Testis (tissue), 3 donors: Measurements from ENCODE around the gene MACROD1. TPM values are rescaled to one million over a fixed set of nuclear protein-coding genes. Genes with fewer than 3 reads are reported as not detected.

Experiments used
- DNase-seq: peaks from one replicate; pipeline ENCODE4 v3.0.0-alpha.2; 2019
- H3K27ac ChIP-seq, 2 donors: fragments of 200-600 bp; sonication (generic); one replicate each; pipeline ENCODE4 v1.5.1; 2019
- H3K27me3 ChIP-seq: fragments of 200-600 bp; sonication (generic); one replicate; pipeline ENCODE4 v1.5.1; 2019
- H3K36me3 ChIP-seq: fragments of 200-600 bp; sonication (generic); one replicate; pipeline ENCODE4 v1.5.1; 2017; ENCODE audit warnings: low read depth; ENCODE audit errors: missing control alignments
- H3K4me1 ChIP-seq: fragments of 200-600 bp; sonication (generic); one replicate; pipeline ENCODE4 v1.5.1; 2019
- H3K4me3 ChIP-seq, 2 donors: fragments of 200-600 bp; sonication (generic); one replicate each; pipeline ENCODE4 v1.5.1; 2017 to 2019
- H3K9me3 ChIP-seq: fragments of 200-600 bp; sonication (generic); one replicate; pipeline ENCODE4 v1.5.1; 2017
- CTCF ChIP-seq, 3 experiments: fragments of 450-650 bp in 2 of 3; fragments of 200-600 bp in 1 of 3; sonication (generic) in 1 of 3; IDR thresholded peaks; one replicate each; pipeline ENCODE4 v1.5.1; 2016 to 2019; ENCODE audit warnings: antibody characterized with exemption in 3 of 3, mild to moderate bottlenecking in 2 of 3, moderate library complexity in 1 of 3
- POLR2A ChIP-seq: fragments of 450-650 bp; IDR thresholded peaks from one replicate; pipeline ENCODE4 v1.6.1; 2017; ENCODE audit warnings: antibody characterized with exemption, mild to moderate bottlenecking, moderate library complexity
- WGBS, 2 donors: methylation state at CpG; one replicate each; pipeline ENCODE4 v1.1.5; 2018; 5-methylcytosine and 5-hydroxymethylcytosine counted together
- intact Hi-C: fragments of 100-400 bp; cut with DNase I; formaldehyde crosslinking; loops from one replicate; pipeline ENCODE4 v1.15.1; 2023; ENCODE audit warnings: low total_unique reads
- polyA plus RNA-seq: library from polyadenylated mRNA; stranded (reverse); fragments of 350-450 nt; fragmentation: Illumina TruSeq; extraction: RNeasy Lipid Tissue Mini Kit (QIAGEN cat#74804); gene quantifications from one replicate; pipeline ENCODE4 v1.2.3, GENCODE V29; 2014; ENCODE audit warnings: low read depth, low replicate concordance; ENCODE audit not compliant: insufficient read depth
- total RNA-seq, 2 donors: library from RNA; depleted of rRNA; stranded (reverse); fragments of >200 nt; gene quantifications; one replicate each; pipeline ENCODE4 v1.2.3, GENCODE V29; 2016

Gene MACROD1
- total and polyA plus RNA-seq, 3 donors from 2014 or later, result 13.3 to 15.3 (median 14.1) TPM

DNA sequence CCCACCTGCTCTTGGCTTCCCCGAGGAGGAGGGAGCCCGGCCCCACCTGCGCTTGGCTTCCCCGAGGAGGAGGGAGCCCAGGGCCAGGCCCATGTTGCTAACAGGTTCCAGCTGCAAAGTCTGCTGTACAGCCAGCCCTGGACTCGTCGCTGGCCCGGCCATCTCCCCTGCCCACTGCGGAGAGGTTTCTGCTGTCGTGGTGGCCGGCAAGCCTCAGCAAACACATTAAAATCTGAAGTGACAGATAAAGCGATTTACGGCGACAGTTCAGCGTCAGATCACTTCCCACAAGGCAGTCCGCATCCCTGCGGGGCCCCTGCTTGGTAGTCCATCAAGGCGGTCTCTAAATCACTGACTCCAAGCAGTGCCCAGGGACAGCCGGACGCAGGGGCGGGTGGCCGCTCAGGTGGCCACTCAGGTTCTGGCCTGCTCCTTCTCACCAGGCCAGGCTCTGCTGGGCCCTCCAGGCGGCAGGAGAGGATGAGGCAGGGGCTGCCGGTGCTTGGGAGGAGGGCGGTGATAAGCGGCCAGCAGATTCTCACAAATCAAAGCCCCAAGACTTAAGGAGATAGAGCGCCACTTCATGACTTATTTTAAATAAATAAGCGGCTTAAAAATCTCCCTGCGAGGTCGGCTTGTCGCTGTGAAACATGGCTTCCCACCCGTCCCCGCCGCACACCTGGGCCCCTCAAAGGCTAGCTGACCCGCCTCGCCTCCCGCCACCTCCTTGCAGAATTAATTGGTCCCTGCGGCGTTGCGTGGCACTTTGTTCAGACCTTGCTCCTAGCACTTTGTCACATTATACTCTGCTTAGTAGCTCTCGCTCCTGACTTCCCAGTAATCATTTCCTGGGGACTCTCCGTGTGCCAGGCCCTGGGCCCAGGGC, 21.1 kb downstream of the MACROD1 start:
- Histone ChIP-seq H3K4me1 (peaks cover 10% of the 10 kb centered on the region), H3K36me3 (no peaks in the 10 kb centered on the region), H3K27me3 (no peaks in the 10 kb centered on the region), H3K9me3 (no peaks in the 10 kb centered on the region), H3K4me3 (no peak overlapping the region), H3K27ac (no peak overlapping the region)
- TF ChIP-seq CTCF (IDR thresholded peaks at IDR 0.05) (no peak), POLR2A (no peak)
- 92 to 94% methylated on average over 27 to 41 of the region's 41 CpGs for WGBS, 2 donors
- intact Hi-C loops, result no loop called here
- no peak for DNase-seq

DNA sequence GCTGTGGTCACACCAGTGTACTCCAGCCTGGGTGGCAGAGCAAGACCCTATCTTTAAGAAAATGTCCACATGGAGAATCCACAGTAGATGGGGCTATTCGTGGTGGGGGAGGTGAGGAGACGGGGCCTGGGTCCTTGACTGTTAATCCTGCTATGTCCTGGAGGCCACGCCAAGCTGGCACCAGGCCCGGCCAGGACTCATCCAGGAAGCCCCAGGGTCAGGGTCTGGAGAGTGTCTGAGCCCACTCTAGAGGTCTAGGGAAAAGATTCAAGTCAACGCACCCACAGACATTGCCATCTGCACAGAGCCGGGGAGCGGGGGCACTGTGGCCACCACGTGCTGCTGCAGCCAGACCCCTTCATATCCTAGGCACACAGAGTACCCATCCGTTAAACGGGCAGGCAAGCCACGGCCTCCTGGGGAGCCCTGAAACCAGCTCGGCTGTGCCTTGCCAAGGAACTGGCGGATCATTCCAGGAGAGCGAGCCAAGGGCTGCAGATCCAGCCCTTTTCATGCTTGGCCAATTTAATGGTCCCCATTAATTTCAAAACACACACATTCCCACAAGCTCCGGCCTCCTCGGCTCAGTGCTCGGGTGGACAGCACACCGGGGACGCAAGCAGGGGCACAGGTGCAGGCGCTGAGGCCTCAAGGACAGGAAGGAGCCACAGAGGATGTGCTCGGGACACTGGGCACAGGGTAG, 24.7 kb downstream of the MACROD1 start:
- no peaks in the 10 kb centered on the region for H3K27me3 ChIP-seq
- H3K27ac ChIP-seq, result no peak overlapping the region
- H3K9me3 ChIP-seq, result no peaks in the 10 kb centered on the region
- H3K4me3 ChIP-seq, result no peak overlapping the region
- WGBS, 2 donors, result 58 to 72% methylated on average over 2 to 21 of the region's 21 CpGs
- no peaks in the 10 kb centered on the region for H3K4me1 ChIP-seq
- no peaks in the 10 kb centered on the region for H3K36me3 ChIP-seq
- intact Hi-C loops, result no loop called here
- TF ChIP-seq CTCF (IDR thresholded peaks at IDR 0.05), result no peak
- TF ChIP-seq POLR2A, result no peak
- no peak for DNase-seq

- Histone ChIP-seq H3K4me1 (no peaks in the 10 kb centered on the region), H3K4me3 (no peak overlapping the region), H3K36me3 (no peaks in the 10 kb centered on the region), H3K9me3 (no peaks in the 10 kb centered on the region), H3K27me3 (no peaks in the 10 kb centered on the region), H3K27ac (no peak overlapping the region)
- 92 to 97% methylated on average over 8 of the region's 8 CpGs for WGBS, 2 donors
- no peak for TF ChIP-seq POLR2A
- no peak for DNase-seq
- intact Hi-C loops, result no loop called here
Measured at GRCh38 chr11:64140082-64140481, 25.8 kb downstream of the MACROD1 start.

DNA sequence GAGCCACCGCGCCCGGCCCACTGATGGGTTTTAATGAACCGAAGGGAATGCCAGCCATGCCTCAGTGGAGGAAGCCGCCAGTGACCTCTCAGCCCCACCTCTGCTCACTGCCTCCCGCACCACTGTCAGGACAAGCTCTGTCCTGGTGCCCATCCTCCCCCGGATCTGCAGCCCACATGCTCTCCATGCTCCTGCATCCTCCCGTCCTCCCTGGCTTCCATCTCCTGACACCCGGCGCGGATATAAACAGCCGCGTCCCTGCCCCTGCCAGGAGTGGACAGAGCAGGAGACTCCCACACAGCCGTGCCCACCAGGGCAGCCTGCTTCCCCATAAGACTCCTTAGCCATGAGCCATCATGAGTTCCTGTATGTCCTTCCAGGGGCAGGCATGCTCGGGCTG, 26.9 kb downstream of the MACROD1 start:
- H3K36me3 ChIP-seq, result no peaks in the 10 kb centered on the region
- no peak overlapping the region for H3K4me3 ChIP-seq
- H3K9me3 ChIP-seq, result no peaks in the 10 kb centered on the region
- no peak overlapping the region for H3K27ac ChIP-seq
- no peaks in the 10 kb centered on the region for H3K4me1 ChIP-seq
- WGBS, 2 donors, result 77% methylated on average over 15 of the region's 15 CpGs; no CpG with 5 or more reads in 1 of the 2 donors
- no peaks in the 10 kb centered on the region for H3K27me3 ChIP-seq
- TF ChIP-seq POLR2A, result no peak
- no peak for TF ChIP-seq CTCF (IDR thresholded peaks at IDR 0.05)
- intact Hi-C loops, result no loop called here
- DNase-seq, result peak; percentile 27

DNA sequence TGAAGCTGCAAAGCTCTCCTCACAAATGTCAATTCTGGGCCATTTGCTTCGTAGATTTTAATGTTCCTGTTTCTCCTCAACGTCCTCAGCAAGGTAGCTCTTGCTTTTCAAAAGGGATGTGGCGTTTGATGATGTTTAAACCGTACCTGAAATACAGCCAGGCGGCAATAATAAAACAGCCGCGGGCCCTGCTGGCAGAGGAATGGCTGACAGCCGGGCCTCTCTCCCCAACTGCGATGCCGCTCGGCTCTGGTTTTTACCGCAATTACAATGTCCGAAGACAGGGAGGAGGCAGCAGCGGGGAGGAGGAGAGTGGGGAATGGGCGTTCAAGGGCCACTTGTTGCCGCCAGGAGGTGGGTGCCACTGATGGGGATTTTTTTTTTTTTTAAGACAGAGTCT, 27.5 kb downstream of the MACROD1 start:
- H3K36me3 ChIP-seq, result no peaks in the 10 kb centered on the region
- intact Hi-C loops, result no loop called here
- DNase-seq, result no peak

More for the DNA sequence above, 27.5 kb downstream of the MACROD1 start:
- H3K4me3 ChIP-seq, result no peak overlapping the region
- no peak overlapping the region for H3K27ac ChIP-seq
- WGBS, 2 donors, result 91 to 93% methylated on average over 16 of the region's 16 CpGs
- no peak for TF ChIP-seq POLR2A
- no peak for TF ChIP-seq CTCF (IDR thresholded peaks at IDR 0.05)
- H3K9me3 ChIP-seq, result no peaks in the 10 kb centered on the region
- H3K27me3 ChIP-seq, result no peaks in the 10 kb centered on the region
- no peaks in the 10 kb centered on the region for H3K4me1 ChIP-seq
